IgD-negative memory B cell (primary cell): ENCODE measurements around the gene GALNT9. TPM values are rescaled to one million over a fixed set of nuclear protein-coding genes. Genes with fewer than 3 reads are reported as not detected.

Source experiments
- polyA plus RNA-seq: library from polyadenylated mRNA; unstranded; fragments of 300-500 nt; fragmentation: Illumina TruSeq; gene quantifications from one replicate; pipeline ENCODE4 v1.2.3, GENCODE V29; 2021

Gene GALNT9
- polyA plus RNA-seq, 1 donor from 2014 or later, result 1.5 TPM

Other genes starting within 250 kb of the GALNT9 start
- 8.9 TPM for gene DDX51, start 185.3 kb downstream of the GALNT9 start, polyA plus RNA-seq
- gene NOC4L, start 185.1 kb downstream of the GALNT9 start, polyA plus RNA-seq, result 31.2 TPM
- 6.8 TPM for gene FBRSL1, start 160.6 kb upstream of the GALNT9 start, polyA plus RNA-seq